Chondrocyte (in vitro differentiated cells): ENCODE measurements around the gene INTS14. TPM values are rescaled to one million over a fixed set of nuclear protein-coding genes. Genes with fewer than 3 reads are reported as not detected.
"Not testable (repeated sequence)": the region's sequence is repeated elsewhere in the genome, so short reads cannot be mapped to it uniquely, and the experiment has no call there.

Source experiments
- DNase-seq: peaks from one replicate; pipeline ENCODE4 v3.0.0; 2021; ENCODE audit warnings: mixed read lengths, low spot score
- H3K27ac Mint-ChIP-seq: one replicate; pipeline ENCODE4 v1.8.0; 2021; ENCODE audit warnings: mild to moderate bottlenecking, moderate library complexity, mixed read lengths; ENCODE audit not compliant: unreplicated experiment
- H3K27me3 Mint-ChIP-seq: 2 replicates; pipeline ENCODE4 v1.8.0; 2021; ENCODE audit warnings: low read depth, mixed read lengths
- H3K36me3 Mint-ChIP-seq: 2 replicates; pipeline ENCODE4 v1.8.0; 2021; ENCODE audit warnings: low read depth, mixed read lengths
- H3K4me1 Mint-ChIP-seq: 2 replicates; pipeline ENCODE4 v1.8.0; 2021; ENCODE audit warnings: low read depth, mild to moderate bottlenecking, mixed read lengths
- H3K4me3 Mint-ChIP-seq: one replicate; pipeline ENCODE4 v1.8.0; 2021; ENCODE audit warnings: mild to moderate bottlenecking, moderate library complexity, mixed read lengths; ENCODE audit not compliant: unreplicated experiment
- H3K9me3 Mint-ChIP-seq: 2 replicates; pipeline ENCODE4 v1.8.0; 2021; ENCODE audit warnings: low read depth, mixed read lengths
- CTCF ChIP-seq: fragments of 200-600 bp; sonication (generic); IDR thresholded peaks from 2 replicates; pipeline ENCODE4 v1.5.0; 2021; ENCODE audit warnings: antibody characterized with exemption, mild to moderate bottlenecking, moderate library complexity
- total RNA-seq: library from RNA; stranded (reverse); gene quantifications from 3 replicates; pipeline ENCODE4 v1.2.1, GENCODE V29; 2021

The INTS14 gene
- total RNA-seq, 1 donor from 2014 or later = 25.4 TPM

GRCh38 chr15:65558997-65559760 is 51.8 kb downstream of the INTS14 start:
- Mint-ChIP-seq H3K4me3 (no peak overlapping the region), H3K27me3 (no peaks in the 10 kb centered on the region), H3K4me1 (no peaks in the 10 kb centered on the region), H3K9me3 (no peaks in the 10 kb centered on the region), H3K36me3 (peaks cover 42% of the 10 kb centered on the region), H3K27ac (no peak overlapping the region)
- no peak for TF ChIP-seq CTCF
- DNase-seq = no peak

DNA sequence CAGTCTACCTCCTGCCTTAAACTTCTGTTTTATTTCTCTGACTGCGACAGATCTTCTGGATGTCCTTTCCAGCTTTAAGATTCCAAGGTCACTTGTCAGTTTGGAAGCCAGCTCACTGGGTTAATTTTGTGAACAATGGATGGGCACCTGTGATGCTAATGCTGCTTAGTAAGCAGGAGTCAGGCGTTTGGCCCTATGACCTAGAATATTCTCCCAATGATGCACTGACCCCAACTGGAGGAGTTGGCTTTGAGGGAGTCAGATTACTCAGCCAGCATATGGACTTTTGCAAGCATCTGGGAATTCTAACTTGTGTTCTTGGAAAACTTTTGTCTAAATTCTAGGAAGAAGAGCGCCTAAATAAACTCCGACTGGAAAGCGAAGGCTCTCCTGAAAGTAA is 52.6 kb downstream of the INTS14 start:
- no peak for DNase-seq
- H3K9me3 Mint-ChIP-seq = no peaks in the 10 kb centered on the region
- no peak overlapping the region for H3K27ac Mint-ChIP-seq
- H3K4me3 Mint-ChIP-seq = no peak overlapping the region
- no peaks in the 10 kb centered on the region for H3K27me3 Mint-ChIP-seq
- H3K36me3 Mint-ChIP-seq = peaks cover 39% of the 10 kb centered on the region
- TF ChIP-seq CTCF = no peak
- H3K4me1 Mint-ChIP-seq = no peaks in the 10 kb centered on the region

GRCh38 chr15:65556622-65557021 is 54.3 kb downstream of the INTS14 start:
- no peak for TF ChIP-seq CTCF
- no peak overlapping the region for H3K4me3 Mint-ChIP-seq
- H3K36me3 Mint-ChIP-seq = peaks cover 30% of the 10 kb centered on the region

DNA sequence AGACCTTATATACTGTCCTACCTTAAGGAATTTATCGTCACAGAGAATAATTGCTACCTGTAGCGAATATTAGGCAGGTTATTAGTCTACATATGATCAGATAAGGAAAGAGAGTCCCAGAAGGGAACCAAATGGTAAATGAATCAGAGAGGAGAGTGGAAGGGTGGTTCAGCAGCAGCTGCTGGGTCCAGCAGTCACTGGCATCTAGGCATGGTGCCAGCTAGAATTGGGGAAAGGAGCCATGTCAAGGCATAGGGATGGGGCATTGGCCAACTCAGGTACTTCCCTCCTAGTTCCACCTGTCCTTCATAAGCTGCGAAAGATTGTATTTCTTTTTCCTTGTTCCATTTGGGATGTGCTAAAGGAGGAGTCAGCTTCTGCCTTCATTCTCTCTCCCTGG is 57.2 kb downstream of the INTS14 start:
- no peak overlapping the region for H3K27ac Mint-ChIP-seq
- peaks cover 17% of the 10 kb centered on the region for H3K4me1 Mint-ChIP-seq
- DNase-seq = no peak
- no peaks in the 10 kb centered on the region for H3K9me3 Mint-ChIP-seq
- no peak overlapping the region for H3K4me3 Mint-ChIP-seq
- no peak for TF ChIP-seq CTCF
- no peaks in the 10 kb centered on the region for H3K27me3 Mint-ChIP-seq
- H3K36me3 Mint-ChIP-seq = peaks cover 22% of the 10 kb centered on the region

More at GRCh38 chr15:65556622-65557021, 54.3 kb downstream of the INTS14 start:
- no peaks in the 10 kb centered on the region for H3K4me1 Mint-ChIP-seq
- H3K27me3 Mint-ChIP-seq = no peaks in the 10 kb centered on the region
- H3K9me3 Mint-ChIP-seq = no peaks in the 10 kb centered on the region
- H3K27ac Mint-ChIP-seq = no peak overlapping the region
- no peak for DNase-seq

GRCh38 chr15:65552851-65553250 is 58.1 kb downstream of the INTS14 start:
- H3K27ac Mint-ChIP-seq, H3K4me3 Mint-ChIP-seq, DNase-seq, H3K27me3 Mint-ChIP-seq, H3K9me3 Mint-ChIP-seq: not testable (repeated sequence)
- Mint-ChIP-seq H3K4me1 (peaks cover 17% of the 10 kb centered on the region), H3K36me3 (peaks cover 14% of the 10 kb centered on the region)

GRCh38 chr15:65551183-65551582 is 59.7 kb downstream of the INTS14 start:
- Mint-ChIP-seq H3K4me1 (peaks cover 21% of the 10 kb centered on the region), H3K27ac (peak overlapping the region; percentile 88), H3K9me3 (no peaks in the 10 kb centered on the region), H3K27me3 (no peaks in the 10 kb centered on the region), H3K4me3 (no peak overlapping the region), H3K36me3 (peaks cover 5% of the 10 kb centered on the region)
- TF ChIP-seq CTCF = no peak
- DNase-seq = no peak
